ENCODE results near the gene EIF4G1.

GRCh38 chr3:184354754-184355153, 40.3 kb downstream of the EIF4G1 start:
- TF ChIP-seq, protein P1, sequence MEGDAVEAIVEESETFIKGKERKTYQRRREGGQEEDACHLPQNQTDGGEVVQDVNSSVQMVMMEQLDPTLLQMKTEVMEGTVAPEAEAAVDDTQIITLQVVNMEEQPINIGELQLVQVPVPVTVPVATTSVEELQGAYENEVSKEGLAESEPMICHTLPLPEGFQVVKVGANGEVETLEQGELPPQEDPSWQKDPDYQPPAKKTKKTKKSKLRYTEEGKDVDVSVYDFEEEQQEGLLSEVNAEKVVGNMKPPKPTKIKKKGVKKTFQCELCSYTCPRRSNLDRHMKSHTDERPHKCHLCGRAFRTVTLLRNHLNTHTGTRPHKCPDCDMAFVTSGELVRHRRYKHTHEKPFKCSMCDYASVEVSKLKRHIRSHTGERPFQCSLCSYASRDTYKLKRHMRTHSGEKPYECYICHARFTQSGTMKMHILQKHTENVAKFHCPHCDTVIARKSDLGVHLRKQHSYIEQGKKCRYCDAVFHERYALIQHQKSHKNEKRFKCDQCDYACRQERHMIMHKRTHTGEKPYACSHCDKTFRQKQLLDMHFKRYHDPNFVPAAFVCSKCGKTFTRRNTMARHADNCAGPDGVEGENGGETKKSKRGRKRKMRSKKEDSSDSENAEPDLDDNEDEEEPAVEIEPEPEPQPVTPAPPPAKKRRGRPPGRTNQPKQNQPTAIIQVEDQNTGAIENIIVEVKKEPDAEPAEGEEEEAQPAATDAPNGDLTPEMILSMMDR (IDR thresholded peaks at IDR 0.05 in 2 of 3, conservative IDR thresholded peaks at IDR 0.05 in 1 of 3; ENCODE audit: control insufficient read depth in 2 of 3, extremely low read depth in 1 of 3, insufficient read depth in 1 of 3, low read depth in 3 of 3, low read length in 3 of 3) = no peak
- TF ChIP-seq, protein P2, sequence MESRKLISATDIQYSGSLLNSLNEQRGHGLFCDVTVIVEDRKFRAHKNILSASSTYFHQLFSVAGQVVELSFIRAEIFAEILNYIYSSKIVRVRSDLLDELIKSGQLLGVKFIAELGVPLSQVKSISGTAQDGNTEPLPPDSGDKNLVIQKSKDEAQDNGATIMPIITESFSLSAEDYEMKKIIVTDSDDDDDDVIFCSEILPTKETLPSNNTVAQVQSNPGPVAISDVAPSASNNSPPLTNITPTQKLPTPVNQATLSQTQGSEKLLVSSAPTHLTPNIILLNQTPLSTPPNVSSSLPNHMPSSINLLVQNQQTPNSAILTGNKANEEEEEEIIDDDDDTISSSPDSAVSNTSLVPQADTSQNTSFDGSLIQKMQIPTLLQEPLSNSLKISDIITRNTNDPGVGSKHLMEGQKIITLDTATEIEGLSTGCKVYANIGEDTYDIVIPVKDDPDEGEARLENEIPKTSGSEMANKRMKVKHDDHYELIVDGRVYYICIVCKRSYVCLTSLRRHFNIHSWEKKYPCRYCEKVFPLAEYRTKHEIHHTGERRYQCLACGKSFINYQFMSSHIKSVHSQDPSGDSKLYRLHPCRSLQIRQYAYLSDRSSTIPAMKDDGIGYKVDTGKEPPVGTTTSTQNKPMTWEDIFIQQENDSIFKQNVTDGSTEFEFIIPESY (IDR thresholded peaks at IDR 0.05) = no peak
- TF ChIP-seq SREBF1 (IDR thresholded peaks at IDR 0.05; ENCODE audit: low read length) = no peak
- no peak for TF ChIP-seq EZH2 (IDR thresholded peaks at IDR 0.05; ENCODE audit: borderline replicate concordance, control insufficient read depth, low read depth, low read length)
- no peak for TF ChIP-seq BRCA1 (IDR thresholded peaks at IDR 0.05; ENCODE audit: low read depth, low read length)
- TF ChIP-seq POLR2A (IDR thresholded peaks at IDR 0.05; ENCODE audit: low read depth, low read length) = no peak
- no peak for TF ChIP-seq GABPA (IDR thresholded peaks at IDR 0.05; ENCODE audit: low read depth)
- no peak for TF ChIP-seq REST (IDR thresholded peaks at IDR 0.05; ENCODE audit: low read depth, low read length)
- TF ChIP-seq NFYA (IDR thresholded peaks at IDR 0.05; ENCODE audit: borderline replicate concordance, low read depth, low read length) = no peak
- no peak for TF ChIP-seq ELK1 (IDR thresholded peaks at IDR 0.05; ENCODE audit: low read depth, low read length)
